Thymus (tissue), 11 donors: ENCODE results near the gene VTN. TPM values are rescaled to one million over a fixed set of nuclear protein-coding genes. Genes with fewer than 3 reads are reported as not detected.

ENCODE experiments used
- DNase-seq, 9 donors: peaks; one replicate each; pipeline ENCODE4 v3.0.0-alpha.2; 2013; ENCODE audit warnings: low spot score in 9 of 9, low read depth in 6 of 9, missing footprints in 1 of 9
- H3K27ac ChIP-seq, 2 donors: one replicate each; pipeline ENCODE4 v1.5.1; 2013; ENCODE audit warnings: control low read depth in 1 of 2, low read depth in 1 of 2, low read length in 1 of 2, mild to moderate bottlenecking in 1 of 2, moderate library complexity in 1 of 2
- H3K27me3 ChIP-seq, 2 donors: one replicate each; pipeline ENCODE4 v1.5.1; 2013; ENCODE audit warnings: low read length in 1 of 2; ENCODE audit not compliant: control insufficient read depth in 2 of 2, insufficient read depth in 1 of 2
- H3K36me3 ChIP-seq, 2 donors: one replicate each; pipeline ENCODE4 v1.5.1; 2013; ENCODE audit warnings: low read length in 1 of 2, mild to moderate bottlenecking in 1 of 2, moderate library complexity in 1 of 2; ENCODE audit not compliant: control insufficient read depth in 2 of 2, insufficient read depth in 2 of 2
- H3K4me1 ChIP-seq, 2 donors: one replicate each; pipeline ENCODE4 v1.5.1; 2013; ENCODE audit warnings: low read length in 2 of 2; ENCODE audit not compliant: control insufficient read depth in 2 of 2, insufficient read depth in 2 of 2
- H3K4me3 ChIP-seq, 2 donors: one replicate each; pipeline ENCODE4 v1.5.1; 2013; ENCODE audit warnings: low read length in 2 of 2, control low read depth in 1 of 2, mild to moderate bottlenecking in 1 of 2
- H3K9me3 ChIP-seq, 2 donors: one replicate each; pipeline ENCODE4 v1.5.1; 2013; ENCODE audit warnings: low read length in 1 of 2, mild to moderate bottlenecking in 1 of 2; ENCODE audit not compliant: control insufficient read depth in 2 of 2, insufficient read depth in 1 of 2
- WGBS: extraction: QIAGEN DNeasy Blood & Tissue Kit; methylation state at CpG from one replicate; pipeline ENCODE4 v1.1.7; 2013; 5-methylcytosine and 5-hydroxymethylcytosine counted together
- polyA plus RNA-seq: library from polyadenylated mRNA; stranded (reverse); fragments of 200-250 nt; gene quantifications from one replicate; pipeline ENCODE4 v1.2.3, GENCODE V29; 2013
- total RNA-seq: library from RNA; stranded (reverse); fragments of 120-200 nt; gene quantifications from one replicate; pipeline ENCODE4 v1.2.4, GENCODE V29; 2013
- donor health status: healthy.

The VTN gene
- total and polyA plus RNA-seq, 2 donors: 0.09 to 0.59 TPM

DNA sequence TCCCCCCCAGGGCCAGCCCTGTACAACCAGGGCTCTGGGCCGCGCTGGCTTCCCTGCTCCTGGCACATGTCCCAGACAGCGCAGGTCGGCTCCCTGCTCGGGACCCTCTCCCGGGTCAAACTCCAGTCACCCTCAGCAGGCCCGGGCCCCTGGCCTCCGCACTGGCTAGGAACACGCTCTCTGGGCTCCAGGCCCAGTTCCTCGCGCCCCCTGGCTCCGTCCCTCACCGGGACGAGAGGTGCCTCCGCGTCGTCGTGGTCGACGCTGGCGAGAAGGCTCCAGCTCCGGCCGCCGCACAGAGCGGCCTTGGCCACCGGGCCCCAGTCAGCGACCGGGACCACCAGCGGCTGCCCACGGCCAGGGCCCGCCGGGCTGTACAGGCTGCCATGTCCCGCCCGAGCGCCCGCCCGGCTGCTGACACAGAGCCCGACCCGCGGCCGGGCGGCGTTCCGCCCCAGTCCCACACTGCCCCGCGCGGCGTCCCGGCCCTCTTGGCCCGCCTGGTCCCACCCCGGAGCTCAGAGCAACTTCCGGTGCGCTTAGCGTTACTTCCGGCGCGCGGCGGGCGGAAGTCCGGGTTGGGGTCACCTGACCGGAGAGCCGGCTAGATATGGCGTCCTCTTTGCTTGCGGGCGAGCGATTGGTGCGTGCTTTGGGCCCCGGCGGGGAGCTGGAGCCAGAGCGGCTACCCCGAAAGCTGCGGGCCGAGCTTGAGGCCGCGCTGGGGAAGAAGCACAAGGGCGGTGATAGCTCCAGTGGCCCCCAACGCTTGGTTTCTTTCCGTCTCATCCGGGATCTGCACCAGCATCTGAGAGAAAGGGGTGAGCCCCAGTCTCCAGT is 12.8 kb downstream of the VTN start, which contains the start of gene POLDIP2:
Gene POLDIP2 (minus strand): TSS at position 467 of the 840 bp plus-strand sequence. CDS start 79 bp downstream, at position 388.
- Histone ChIP-seq H3K36me3 (peaks cover 47 to 58% of the 10 kb centered on the region in 2 donors), H3K9me3 (no peaks in the 10 kb centered on the region), H3K4me1 (peaks cover 19 to 22% of the 10 kb centered on the region in 2 donors), H3K4me3 (peak within 1 kb of the TSS; percentile 75 to 84), H3K27ac (peak within 1 kb of the TSS in 1 of 2 donors; percentile 89), H3K27me3 (no peaks in the 10 kb centered on the region)
- peak; percentile 80 to 96 (median 91) for DNase-seq
- WGBS: under 1% methylated on average over 80 of the region's 80 CpGs

DNA sequence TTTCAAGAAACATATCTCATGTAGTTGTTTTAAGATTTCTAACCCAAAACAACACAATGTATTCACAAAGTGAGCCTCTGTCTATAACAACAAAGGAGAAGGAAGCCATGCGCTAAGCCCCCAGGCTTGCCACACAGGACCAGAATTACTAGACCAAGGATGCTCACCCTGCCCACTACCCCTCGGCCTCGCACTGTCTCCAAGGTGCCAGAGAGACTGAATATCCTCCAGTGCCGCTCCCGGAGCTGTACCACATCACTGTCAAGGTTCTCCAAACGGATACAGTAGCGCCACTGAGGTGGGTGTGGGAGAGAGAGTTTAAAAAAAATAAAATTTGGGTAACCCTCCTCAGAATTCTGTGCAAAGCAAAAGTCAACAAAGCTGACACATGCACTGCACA is 19.8 kb downstream of the VTN start:
- WGBS: 97% methylated on average over 7 of the region's 7 CpGs
- no peak overlapping the region for H3K4me3 ChIP-seq
- H3K27me3 ChIP-seq: no peaks in the 10 kb centered on the region
- peaks cover 0 to 5% of the 10 kb centered on the region in 2 donors for H3K4me1 ChIP-seq
- H3K36me3 ChIP-seq: peaks cover 86 to 90% of the 10 kb centered on the region in 2 donors
- no peaks in the 10 kb centered on the region for H3K9me3 ChIP-seq
- no peak overlapping the region for H3K27ac ChIP-seq
- no peak for DNase-seq

DNA sequence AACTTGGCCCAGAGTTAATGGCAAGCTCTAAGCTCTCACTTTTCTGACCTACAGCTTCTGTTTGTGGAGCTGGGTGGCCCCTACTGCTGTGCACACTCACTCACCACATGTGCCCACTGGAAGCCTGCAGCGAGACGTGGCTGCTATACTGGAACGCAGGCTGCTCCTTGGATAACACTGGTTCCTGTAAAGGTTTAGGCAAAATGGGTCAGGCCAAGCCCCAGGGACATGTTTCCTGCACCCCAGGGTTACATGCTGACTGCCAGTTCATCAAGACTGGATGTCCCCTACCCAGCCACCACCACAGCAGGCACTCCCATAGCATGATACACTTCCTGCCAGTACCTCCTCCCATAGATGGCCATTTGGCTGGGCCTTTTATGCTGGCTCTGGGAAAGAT is 21.1 kb downstream of the VTN start:
- Histone ChIP-seq H3K27ac (no peak overlapping the region), H3K4me3 (no peak overlapping the region), H3K9me3 (no peaks in the 10 kb centered on the region), H3K27me3 (no peaks in the 10 kb centered on the region), H3K36me3 (peaks cover 86 to 95% of the 10 kb centered on the region in 2 donors), H3K4me1 (peaks cover 6 to 12% of the 10 kb centered on the region in 2 donors)
- 100% methylated on average over 3 of the region's 3 CpGs for WGBS
- no peak for DNase-seq

DNA sequence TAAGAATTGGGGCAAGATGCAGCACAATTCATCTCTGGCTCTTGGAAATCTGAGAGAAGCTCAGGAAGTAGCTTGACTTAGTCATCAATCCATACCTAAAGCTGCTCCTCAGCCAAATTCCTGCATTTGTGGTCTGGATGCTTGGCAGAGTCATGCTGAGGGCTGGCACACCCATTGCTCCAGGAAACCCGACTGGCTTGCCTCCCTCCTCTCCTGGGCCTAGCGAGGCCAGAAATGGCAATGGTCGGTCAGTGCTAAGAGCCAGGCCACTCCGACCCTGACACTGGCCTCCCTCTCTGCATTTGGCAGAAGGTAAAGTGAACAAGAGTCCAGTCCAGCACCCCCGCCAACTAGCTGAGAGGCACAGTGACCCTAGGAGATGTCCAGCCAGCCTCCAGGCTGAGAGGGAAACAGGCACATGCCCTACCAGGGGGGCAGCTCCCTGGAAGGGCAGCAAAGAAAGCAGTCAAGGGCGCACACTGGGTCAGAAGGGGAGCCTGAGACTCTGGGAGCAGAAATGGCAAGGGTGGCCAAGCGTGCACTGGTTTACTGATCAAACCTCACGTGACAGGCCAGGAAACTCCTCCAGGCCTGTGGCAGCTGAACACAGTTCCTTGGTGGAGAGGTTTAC is 22.7 kb downstream of the VTN start:
- WGBS: 96% methylated on average over 8 of the region's 8 CpGs
- peaks cover 84 to 98% of the 10 kb centered on the region in 2 donors for H3K36me3 ChIP-seq
- no peaks in the 10 kb centered on the region for H3K9me3 ChIP-seq
- H3K4me3 ChIP-seq: no peak overlapping the region
- H3K27ac ChIP-seq: no peak overlapping the region
- peaks cover 15 to 16% of the 10 kb centered on the region in 2 donors for H3K4me1 ChIP-seq
- no peak for DNase-seq
- no peaks in the 10 kb centered on the region for H3K27me3 ChIP-seq

DNA sequence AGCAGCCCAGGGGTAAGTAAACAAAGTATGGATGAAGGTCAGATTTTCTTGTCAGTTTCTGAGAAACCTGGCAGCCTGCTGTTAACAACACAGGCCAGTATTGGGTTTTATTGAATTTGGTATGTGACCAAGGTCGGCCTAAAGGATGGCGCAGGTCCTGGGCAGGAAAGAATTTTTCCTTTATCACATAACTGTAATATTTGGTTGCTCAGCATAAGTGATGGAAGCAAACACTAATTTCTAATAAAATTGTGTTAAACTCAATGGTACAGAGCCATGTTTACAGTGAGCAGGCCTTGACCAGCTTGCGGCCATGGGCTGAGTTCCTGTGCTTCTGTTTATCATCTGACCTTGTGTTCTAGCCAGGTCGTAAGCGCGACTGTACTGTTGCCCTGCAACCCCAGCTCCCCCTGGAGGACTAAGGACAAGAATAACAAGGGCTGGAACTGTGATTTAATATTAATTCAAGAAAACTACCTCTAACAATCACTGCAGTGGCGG is 23.3 kb downstream of the VTN start:
- Histone ChIP-seq H3K27me3 (no peaks in the 10 kb centered on the region), H3K27ac (no peak overlapping the region), H3K9me3 (no peaks in the 10 kb centered on the region), H3K4me3 (no peak overlapping the region), H3K36me3 (peaks cover 85 to 98% of the 10 kb centered on the region in 2 donors), H3K4me1 (peaks cover 15 to 16% of the 10 kb centered on the region in 2 donors)
- no peak for DNase-seq
- WGBS: 94% methylated on average over 7 of the region's 7 CpGs

DNA sequence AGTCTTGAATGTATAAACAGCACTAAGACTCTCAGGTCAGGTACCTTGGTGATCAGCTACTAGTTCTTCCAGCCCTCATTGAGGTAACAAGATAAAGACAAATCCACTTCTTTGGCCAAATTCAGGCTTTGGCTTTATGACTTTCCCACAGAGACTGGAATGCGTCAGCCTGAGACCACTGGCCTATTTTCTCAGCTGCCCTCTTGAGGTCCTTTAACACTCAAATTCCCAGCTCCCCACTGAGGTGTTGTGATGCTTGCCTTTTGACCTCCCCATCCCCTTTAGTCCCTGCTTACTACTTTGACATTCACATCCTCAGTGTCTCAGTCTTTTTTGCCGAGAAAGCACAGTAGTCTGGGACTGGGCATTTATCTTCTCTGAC is 23.9 kb downstream of the VTN start:
- over 99% methylated on average over 2 of the region's 2 CpGs for WGBS
- Histone ChIP-seq H3K4me1 (peaks cover 15 to 16% of the 10 kb centered on the region in 2 donors), H3K9me3 (no peaks in the 10 kb centered on the region), H3K27me3 (no peaks in the 10 kb centered on the region), H3K27ac (no peak overlapping the region), H3K4me3 (no peak overlapping the region), H3K36me3 (peaks cover 85 to 98% of the 10 kb centered on the region in 2 donors)
- DNase-seq: no peak

DNA sequence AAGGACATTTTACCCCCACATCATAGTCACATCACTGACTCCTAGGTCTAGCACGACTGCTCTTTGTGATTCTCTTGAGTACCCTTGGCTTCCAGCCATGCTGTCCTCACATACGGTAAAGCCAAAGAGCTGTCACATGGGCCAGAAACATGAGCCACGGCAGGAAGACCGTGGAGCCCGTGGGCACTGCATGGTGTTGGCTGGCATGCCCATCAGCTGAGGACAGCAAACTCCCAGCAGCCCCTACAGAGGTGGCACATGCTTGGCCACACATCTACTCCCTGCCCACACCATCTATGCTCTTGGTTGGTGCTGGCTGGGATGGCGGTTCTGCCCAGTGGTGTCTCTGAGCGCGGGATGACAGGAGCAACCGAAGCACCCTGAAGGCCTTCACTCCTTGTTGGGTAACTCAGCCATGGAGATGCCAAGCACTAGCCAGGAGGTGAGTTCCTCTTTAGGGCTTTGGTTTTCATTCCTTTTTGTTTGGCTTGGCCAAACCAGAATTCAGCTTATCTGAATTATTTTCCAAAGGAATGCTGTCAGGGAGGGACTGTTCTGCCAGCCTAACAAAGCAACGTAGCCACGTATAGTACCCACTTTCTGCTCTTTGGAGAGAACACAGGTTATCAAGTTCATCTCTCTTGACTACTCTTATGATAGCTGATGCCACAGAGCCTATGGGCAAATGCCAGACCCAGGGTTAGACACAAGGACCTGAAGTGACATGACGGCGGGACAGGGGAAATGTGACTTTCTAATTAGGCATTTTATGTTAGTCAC is 24.5 kb downstream of the VTN start:
- H3K4me3 ChIP-seq: no peak overlapping the region
- DNase-seq: no peak
- no peaks in the 10 kb centered on the region for H3K27me3 ChIP-seq
- no peaks in the 10 kb centered on the region for H3K9me3 ChIP-seq
- H3K36me3 ChIP-seq: peaks cover 84 to 97% of the 10 kb centered on the region in 2 donors
- peaks cover 15 to 16% of the 10 kb centered on the region in 2 donors for H3K4me1 ChIP-seq
- H3K27ac ChIP-seq: peak overlapping the region in 1 of 2 donors; percentile 64
- 95% methylated on average over 13 of the region's 13 CpGs for WGBS

DNA sequence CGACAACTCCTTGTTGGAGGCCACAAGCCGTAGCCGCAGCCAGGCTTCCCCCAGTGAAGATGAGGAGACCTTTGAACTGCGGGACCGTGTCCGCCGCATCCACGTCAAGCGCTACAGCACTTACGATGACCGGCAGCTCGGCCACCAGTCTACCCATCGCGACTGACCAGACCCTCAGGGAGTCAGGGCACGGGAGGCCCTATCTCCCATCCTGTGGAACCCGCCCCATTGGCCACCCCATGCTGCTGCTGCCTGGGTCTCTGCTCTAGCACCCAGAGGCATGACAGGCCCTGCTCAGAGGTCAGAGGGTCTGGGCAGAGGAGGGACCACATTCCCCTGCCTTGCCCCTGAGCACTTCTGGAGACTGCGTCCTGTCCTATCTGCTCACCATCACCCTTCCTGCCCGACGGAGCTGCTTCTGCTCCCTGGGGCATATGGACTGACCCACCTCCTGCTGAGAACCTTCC is 25.6 kb downstream of the VTN start:
- H3K4me3 ChIP-seq: no peak overlapping the region
- no peaks in the 10 kb centered on the region for H3K27me3 ChIP-seq
- H3K27ac ChIP-seq: peak overlapping the region in 1 of 2 donors; percentile 62
- H3K4me1 ChIP-seq: peaks cover 15 to 16% of the 10 kb centered on the region in 2 donors
- peaks cover 81 to 95% of the 10 kb centered on the region in 2 donors for H3K36me3 ChIP-seq
- WGBS: 95% methylated on average over 19 of the region's 19 CpGs
- DNase-seq: no peak
- H3K9me3 ChIP-seq: no peaks in the 10 kb centered on the region
